ENCODE measurements around the gene TLE3.

The TLE3 gene

GRCh38 chr15:70050441-70050840, 47.3 kb downstream of the TLE3 start:
- H3K4me3 ChIP-seq (ENCODE audit: control insufficient read depth in 1 of 7, extremely low read depth in 1 of 7, insufficient read depth in 4 of 7, low read depth in 2 of 7, low read length in 6 of 7): no peak overlapping the region
- H3K27ac ChIP-seq (ENCODE audit: insufficient read depth in 1 of 2, low read depth in 1 of 2, low read length in 2 of 2, poor library complexity in 1 of 2, severe bottlenecking in 2 of 2): no peak overlapping the region
- DNase-seq: no peak
- H3K4me1 ChIP-seq (ENCODE audit: control extremely low read depth in 1 of 4, control insufficient read depth in 4 of 4, insufficient read depth in 4 of 4, low read length in 3 of 4): no peaks in the 10 kb centered on the region
- POLR2A ChIA-PET: no interaction called here
- H3K9me3 ChIP-seq (ENCODE audit: control extremely low read depth in 1 of 5, control insufficient read depth in 4 of 5, insufficient read depth in 2 of 5, low read depth in 1 of 5, low read length in 4 of 5): no peaks in the 10 kb centered on the region
- CTCF ChIA-PET: interaction anchor here (0.6 kb wide), 1 partner anchor 21 kb away, joined by 3 read pairs; no protein-coding TSS in a partner anchor
- 97% methylated on average over 9 of the region's 9 CpGs for WGBS (ENCODE audit: insufficient coverage)
- H3K36me3 ChIP-seq (ENCODE audit: control insufficient read depth in 4 of 4, insufficient read depth in 4 of 4, low read length in 3 of 4): peaks cover 19 to 88% (median 62%) of the 10 kb centered on the region in 4 experiments
- no peaks in the 10 kb centered on the region for H3K27me3 ChIP-seq (replicated peaks in 2 of 5; ENCODE audit: control insufficient read depth in 4 of 5, insufficient read depth in 5 of 5, low read length in 4 of 5)

- ChIA-PET CTCF (interaction anchor here (0.6 kb wide), 1 partner anchor 21 kb away, joined by 3 read pairs; no protein-coding TSS in a partner anchor), POLR2A (no interaction called here)
- Histone ChIP-seq H3K36me3 (ENCODE audit: control insufficient read depth in 4 of 4, insufficient read depth in 4 of 4, low read length in 3 of 4) (peaks cover 19 to 81% (median 56%) of the 10 kb centered on the region in 4 experiments), H3K4me1 (ENCODE audit: control extremely low read depth in 1 of 4, control insufficient read depth in 4 of 4, insufficient read depth in 4 of 4, low read length in 3 of 4) (no peaks in the 10 kb centered on the region), H3K4me3 (ENCODE audit: control insufficient read depth in 1 of 7, extremely low read depth in 1 of 7, insufficient read depth in 4 of 7, low read depth in 2 of 7, low read length in 6 of 7) (no peak overlapping the region), H3K27me3 (replicated peaks in 2 of 5; ENCODE audit: control insufficient read depth in 4 of 5, insufficient read depth in 5 of 5, low read length in 4 of 5) (no peaks in the 10 kb centered on the region), H3K27ac (ENCODE audit: insufficient read depth in 1 of 2, low read depth in 1 of 2, low read length in 2 of 2, poor library complexity in 1 of 2, severe bottlenecking in 2 of 2) (no peak overlapping the region), H3K9me3 (ENCODE audit: control extremely low read depth in 1 of 5, control insufficient read depth in 4 of 5, insufficient read depth in 2 of 5, low read depth in 1 of 5, low read length in 4 of 5) (no peaks in the 10 kb centered on the region)
- 95% methylated on average over 8 of the region's 22 CpGs for WGBS (ENCODE audit: insufficient coverage)
- DNase-seq: no peak
Measured at GRCh38 chr15:70049701-70050301, 47.9 kb downstream of the TLE3 start.

- Histone ChIP-seq H3K4me3 (ENCODE audit: control insufficient read depth in 1 of 7, extremely low read depth in 1 of 7, insufficient read depth in 4 of 7, low read depth in 2 of 7, low read length in 6 of 7) (no peak overlapping the region), H3K36me3 (ENCODE audit: control insufficient read depth in 4 of 4, insufficient read depth in 4 of 4, low read length in 3 of 4) (peaks cover 19 to 75% (median 47%) of the 10 kb centered on the region in 4 experiments), H3K27ac (ENCODE audit: insufficient read depth in 1 of 2, low read depth in 1 of 2, low read length in 2 of 2, poor library complexity in 1 of 2, severe bottlenecking in 2 of 2) (no peak overlapping the region), H3K4me1 (ENCODE audit: control extremely low read depth in 1 of 4, control insufficient read depth in 4 of 4, insufficient read depth in 4 of 4, low read length in 3 of 4) (no peaks in the 10 kb centered on the region), H3K9me3 (ENCODE audit: control extremely low read depth in 1 of 5, control insufficient read depth in 4 of 5, insufficient read depth in 2 of 5, low read depth in 1 of 5, low read length in 4 of 5) (no peaks in the 10 kb centered on the region), H3K27me3 (replicated peaks in 2 of 5; ENCODE audit: control insufficient read depth in 4 of 5, insufficient read depth in 5 of 5, low read length in 4 of 5) (no peaks in the 10 kb centered on the region)
- 91% methylated on average over 8 of the region's 11 CpGs for WGBS (ENCODE audit: insufficient coverage)
- ChIA-PET POLR2A (interaction anchor here (0.8 kb wide), 1 partner anchor 9 kb away, joined by 5 read pairs; no protein-coding TSS in a partner anchor), CTCF (no interaction called here)
- DNase-seq: no peak
Measured at GRCh38 chr15:70048578-70049514, 48.9 kb downstream of the TLE3 start.

- H3K27ac ChIP-seq (ENCODE audit: insufficient read depth in 1 of 2, low read depth in 1 of 2, low read length in 2 of 2, poor library complexity in 1 of 2, severe bottlenecking in 2 of 2): no peak overlapping the region
- no peaks in the 10 kb centered on the region for H3K27me3 ChIP-seq (replicated peaks in 2 of 5; ENCODE audit: control insufficient read depth in 4 of 5, insufficient read depth in 5 of 5, low read length in 4 of 5)
Measured at GRCh38 chr15:70048198-70048565, 49.5 kb downstream of the TLE3 start.

GRCh38 chr15:70047386-70048197, 50.1 kb downstream of the TLE3 start:
- Histone ChIP-seq H3K9me3 (ENCODE audit: control extremely low read depth in 1 of 5, control insufficient read depth in 4 of 5, insufficient read depth in 2 of 5, low read depth in 1 of 5, low read length in 4 of 5) (no peaks in the 10 kb centered on the region), H3K4me1 (ENCODE audit: control extremely low read depth in 1 of 4, control insufficient read depth in 4 of 4, insufficient read depth in 4 of 4, low read length in 3 of 4) (no peaks in the 10 kb centered on the region), H3K27ac (ENCODE audit: insufficient read depth in 1 of 2, low read depth in 1 of 2, low read length in 2 of 2, poor library complexity in 1 of 2, severe bottlenecking in 2 of 2) (no peak overlapping the region), H3K27me3 (replicated peaks in 2 of 5; ENCODE audit: control insufficient read depth in 4 of 5, insufficient read depth in 5 of 5, low read length in 4 of 5) (no peaks in the 10 kb centered on the region), H3K4me3 (ENCODE audit: control insufficient read depth in 1 of 7, extremely low read depth in 1 of 7, insufficient read depth in 4 of 7, low read depth in 2 of 7, low read length in 6 of 7) (no peak overlapping the region), H3K36me3 (ENCODE audit: control insufficient read depth in 4 of 4, insufficient read depth in 4 of 4, low read length in 3 of 4) (peaks cover 17 to 62% (median 38%) of the 10 kb centered on the region in 4 experiments)
- 99% methylated on average over 9 of the region's 17 CpGs for WGBS (ENCODE audit: insufficient coverage)
- ChIA-PET CTCF (interaction anchor here (0.8 kb wide), 2 partner anchors 16 to 440 kb away, joined by 3 to 4 read pairs; no protein-coding TSS in a partner anchor), POLR2A (interaction anchor here (0.7 to 0.8 kb wide), 2 partner anchors 8 to 21 kb away, joined by 3 to 5 read pairs; no protein-coding TSS in a partner anchor)
- DNase-seq: no peak

More at GRCh38 chr15:70048198-70048565, 49.5 kb downstream of the TLE3 start:
- Histone ChIP-seq H3K36me3 (ENCODE audit: control insufficient read depth in 4 of 4, insufficient read depth in 4 of 4, low read length in 3 of 4) (peaks cover 19 to 68% (median 43%) of the 10 kb centered on the region in 4 experiments), H3K9me3 (ENCODE audit: control extremely low read depth in 1 of 5, control insufficient read depth in 4 of 5, insufficient read depth in 2 of 5, low read depth in 1 of 5, low read length in 4 of 5) (no peaks in the 10 kb centered on the region), H3K4me3 (ENCODE audit: control insufficient read depth in 1 of 7, extremely low read depth in 1 of 7, insufficient read depth in 4 of 7, low read depth in 2 of 7, low read length in 6 of 7) (no peak overlapping the region), H3K4me1 (ENCODE audit: control extremely low read depth in 1 of 4, control insufficient read depth in 4 of 4, insufficient read depth in 4 of 4, low read length in 3 of 4) (no peaks in the 10 kb centered on the region)
- POLR2A ChIA-PET: interaction anchor here (0.8 kb wide), 1 partner anchor 8 kb away, joined by 5 read pairs; no protein-coding TSS in a partner anchor
- CTCF ChIA-PET: interaction anchor here (0.8 kb wide), 1 partner anchor 16 kb away, joined by 3 read pairs; no protein-coding TSS in a partner anchor
- WGBS (ENCODE audit: insufficient coverage): 94% methylated on average over 2 of the region's 9 CpGs
- no peak for DNase-seq

- CTCF ChIA-PET: no interaction called here
- WGBS (ENCODE audit: insufficient coverage): 98% methylated on average over 5 of the region's 5 CpGs
- H3K36me3 ChIP-seq (ENCODE audit: control insufficient read depth in 4 of 4, insufficient read depth in 4 of 4, low read length in 3 of 4): peaks cover 12 to 56% (median 33%) of the 10 kb centered on the region in 4 experiments
Measured at GRCh38 chr15:70046679-70047369, 50.9 kb downstream of the TLE3 start.

More at GRCh38 chr15:70046679-70047369, 50.9 kb downstream of the TLE3 start:
- POLR2A ChIA-PET: interaction anchor here (0.7 kb wide), 1 partner anchor 22 kb away, joined by 3 read pairs; no protein-coding TSS in a partner anchor
- H3K4me3 ChIP-seq (ENCODE audit: control insufficient read depth in 1 of 7, extremely low read depth in 1 of 7, insufficient read depth in 4 of 7, low read depth in 2 of 7, low read length in 6 of 7): no peak overlapping the region
- H3K4me1 ChIP-seq (ENCODE audit: control extremely low read depth in 1 of 4, control insufficient read depth in 4 of 4, insufficient read depth in 4 of 4, low read length in 3 of 4): no peaks in the 10 kb centered on the region
- H3K27ac ChIP-seq (ENCODE audit: insufficient read depth in 1 of 2, low read depth in 1 of 2, low read length in 2 of 2, poor library complexity in 1 of 2, severe bottlenecking in 2 of 2): no peak overlapping the region
- no peaks in the 10 kb centered on the region for H3K9me3 ChIP-seq (ENCODE audit: control extremely low read depth in 1 of 5, control insufficient read depth in 4 of 5, insufficient read depth in 2 of 5, low read depth in 1 of 5, low read length in 4 of 5)
- DNase-seq: no peak
- no peaks in the 10 kb centered on the region for H3K27me3 ChIP-seq (replicated peaks in 2 of 5; ENCODE audit: control insufficient read depth in 4 of 5, insufficient read depth in 5 of 5, low read length in 4 of 5)

Data from common myeloid progenitor, CD34-positive (primary cell).